Skeletal muscle tissue (tissue), 4 donors: ENCODE measurements around the gene XRCC6. TPM values are rescaled to one million over a fixed set of nuclear protein-coding genes. Genes with fewer than 3 reads are reported as not detected.
A peak's percentile ranks its signal among the peaks of the same experiment; 100 is the strongest.
"Not testable (repeated sequence)": the region's sequence is repeated elsewhere in the genome, so short reads cannot be mapped to it uniquely, and the experiment has no call there.

Experiments
- H3K27ac ChIP-seq: one replicate; pipeline ENCODE4 v1.7.0; 2013; ENCODE audit warnings: mild to moderate bottlenecking, low read depth, low read length, inconsistent platforms
- H3K27me3 ChIP-seq, 3 donors: one replicate each; pipeline ENCODE4 v1.7.0; 2013; ENCODE audit warnings: low read length in 3 of 3; ENCODE audit not compliant: control insufficient read depth in 3 of 3, insufficient read depth in 3 of 3
- H3K36me3 ChIP-seq, 3 donors: one replicate each; pipeline ENCODE4 v1.7.0; 2013; ENCODE audit warnings: low read length in 3 of 3; ENCODE audit not compliant: control insufficient read depth in 3 of 3, insufficient read depth in 3 of 3
- H3K4me1 ChIP-seq, 3 donors: one replicate each; pipeline ENCODE4 v1.7.0; 2013; ENCODE audit warnings: low read length in 3 of 3, mild to moderate bottlenecking in 3 of 3; ENCODE audit not compliant: control insufficient read depth in 3 of 3, insufficient read depth in 3 of 3
- H3K4me3 ChIP-seq, 3 donors: one replicate each; pipeline ENCODE4 v1.7.0; 2013; ENCODE audit warnings: low read length in 3 of 3
- H3K9ac ChIP-seq, 3 donors: one replicate each; pipeline ENCODE4 v1.7.0; 2013; ENCODE audit warnings: low read length in 3 of 3, mild to moderate bottlenecking in 3 of 3, moderate library complexity in 2 of 3, low read depth in 1 of 3
- H3K9me3 ChIP-seq, 3 donors: one replicate each; pipeline ENCODE4 v1.7.0; 2013; ENCODE audit warnings: low read length in 3 of 3; ENCODE audit not compliant: control insufficient read depth in 3 of 3
- total RNA-seq: library from RNA; depleted of rRNA; stranded (reverse); fragments of >200 nt; gene quantifications from one replicate; pipeline ENCODE4 v1.2.3, GENCODE V29; 2014
- donor health status: Osteomylitis.

Gene XRCC6
- total RNA-seq: 287 TPM

DNA sequence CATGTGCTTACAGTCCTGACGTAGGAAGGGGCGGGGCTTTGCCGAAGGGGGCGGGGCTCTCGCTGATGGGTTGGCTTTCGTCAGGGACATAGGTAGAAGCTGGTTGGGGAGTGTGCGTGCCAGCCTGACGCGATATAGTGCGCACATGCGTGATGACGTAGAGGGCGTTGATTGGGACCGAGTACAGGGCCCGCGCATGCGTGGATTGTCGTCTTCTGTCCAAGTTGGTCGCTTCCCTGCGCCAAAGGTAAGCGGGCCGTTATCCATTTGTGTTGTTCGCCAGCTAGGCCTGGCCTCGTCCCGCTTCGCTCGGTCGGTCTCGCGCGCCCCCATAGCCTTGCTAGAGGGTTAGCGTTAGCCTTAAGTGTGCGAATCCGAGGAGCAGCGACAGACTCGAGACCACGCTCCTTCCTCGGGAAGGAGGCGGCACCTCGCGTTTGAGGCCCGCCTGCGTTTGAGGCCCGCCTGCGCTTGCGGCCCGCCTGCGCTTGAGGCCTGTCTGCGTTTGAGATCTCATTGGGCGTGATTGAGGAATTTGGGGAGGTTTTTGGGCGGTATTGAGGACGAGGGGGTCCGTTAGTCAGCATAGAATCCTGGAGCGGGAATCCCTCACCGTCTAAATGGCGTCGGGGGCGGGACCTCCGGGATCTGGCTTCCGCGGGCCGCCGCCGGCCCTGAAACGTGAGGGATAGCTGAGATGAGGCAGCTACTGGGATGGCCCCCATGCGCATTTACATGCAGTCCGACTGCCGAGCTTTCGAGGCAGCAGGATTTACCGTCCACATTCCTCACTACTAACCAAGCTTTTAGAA lies at the start of gene XRCC6:
TSS of gene XRCC6 (plus strand) at position 197 of the 812 bp plus-strand sequence. CDS start 710 bp downstream, outside the sequence.
- H3K9me3 ChIP-seq: no peaks in the 10 kb centered on the region
- H3K4me1 ChIP-seq: peaks cover 18 to 29% (median 19%) of the 10 kb centered on the region in 3 donors
- peak within 1 kb of the TSS; percentile 92 to 100 (median 99) for H3K4me3 ChIP-seq
- H3K27me3 ChIP-seq: no peaks in the 10 kb centered on the region
- peak within 1 kb of the TSS; percentile 99 for H3K27ac ChIP-seq
- peaks cover 10 to 27% (median 15%) of the 10 kb centered on the region in 3 donors for H3K36me3 ChIP-seq
- H3K9ac ChIP-seq: peak within 1 kb of the TSS; percentile 96 to 99 (median 99)

DNA sequence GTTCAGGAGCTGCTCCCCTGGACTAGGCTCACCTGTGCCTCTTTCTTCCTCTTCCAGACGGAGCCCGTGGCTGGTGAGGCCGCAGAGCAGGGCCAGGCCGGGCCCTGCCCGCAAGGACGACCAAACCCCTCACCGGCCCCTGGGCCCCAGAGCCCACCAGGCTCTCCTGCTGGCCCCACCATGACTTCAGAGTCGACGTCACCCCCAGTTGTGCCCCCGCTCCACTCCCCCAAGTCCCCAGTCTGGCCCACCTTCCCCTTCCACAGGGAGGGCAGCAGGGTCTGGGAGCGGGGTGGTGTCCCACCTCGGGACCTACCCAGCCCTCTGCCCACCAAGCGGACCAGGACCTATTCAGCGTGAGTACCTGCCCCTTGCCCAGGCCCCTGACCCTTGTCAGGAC lies 49.3 kb upstream of the XRCC6 start:
- no peak overlapping the region for H3K9ac ChIP-seq
- H3K27me3 ChIP-seq: no peaks in the 10 kb centered on the region
- no peaks in the 10 kb centered on the region for H3K36me3 ChIP-seq
- no peaks in the 10 kb centered on the region for H3K9me3 ChIP-seq
- no peaks in the 10 kb centered on the region for H3K4me1 ChIP-seq
- no peak overlapping the region for H3K27ac ChIP-seq
- no peak overlapping the region for H3K4me3 ChIP-seq

DNA sequence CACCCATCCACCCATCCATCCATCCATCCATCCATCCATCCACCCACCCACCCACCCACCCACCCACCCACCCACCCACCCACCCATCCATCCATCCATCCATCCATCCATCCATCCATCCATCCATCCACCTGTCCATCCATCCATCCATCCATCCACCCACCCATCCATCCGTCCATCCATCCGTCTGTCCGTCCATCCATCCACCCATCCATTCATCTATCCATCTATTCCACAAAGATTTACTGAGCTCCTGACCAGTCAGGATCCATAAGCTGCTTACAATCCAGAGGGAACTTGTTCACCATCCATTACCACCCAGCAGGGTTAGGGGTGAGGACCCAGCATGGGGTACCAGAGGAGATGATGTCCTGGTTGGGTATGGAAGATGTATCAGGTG lies 48.8 kb upstream of the XRCC6 start:
- not testable (repeated sequence) for H3K36me3 ChIP-seq, H3K4me3 ChIP-seq, H3K27me3 ChIP-seq, H3K9me3 ChIP-seq, H3K4me1 ChIP-seq, H3K27ac ChIP-seq, H3K9ac ChIP-seq

DNA sequence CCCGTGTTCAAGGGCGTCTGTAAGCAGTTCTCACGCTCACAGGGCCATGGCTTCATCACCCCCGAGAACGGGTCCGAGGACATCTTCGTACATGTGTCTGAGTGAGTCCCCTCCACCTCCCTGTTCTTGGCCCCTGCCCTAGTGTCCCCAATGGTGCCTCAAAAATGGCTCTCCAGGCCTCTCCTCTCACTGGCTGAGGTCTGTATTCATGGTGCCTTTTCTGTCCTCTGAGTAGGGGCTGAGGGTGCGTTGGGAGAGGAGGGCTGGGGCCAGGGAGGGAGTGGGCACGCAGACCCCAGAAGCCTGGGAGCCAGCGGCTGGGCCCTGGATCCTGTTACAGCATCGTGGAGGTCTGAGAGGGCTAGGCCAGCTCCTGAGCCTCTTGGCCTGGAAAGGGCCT lies 47.4 kb upstream of the XRCC6 start:
- Histone ChIP-seq H3K27ac (no peak overlapping the region), H3K36me3 (peaks cover 0 to 5% (median 4%) of the 10 kb centered on the region in 3 donors), H3K27me3 (no peaks in the 10 kb centered on the region), H3K4me3 (no peak overlapping the region), H3K9me3 (no peaks in the 10 kb centered on the region), H3K4me1 (no peaks in the 10 kb centered on the region), H3K9ac (no peak overlapping the region)

- Histone ChIP-seq H3K9ac (peak overlapping the region in 1 of 3 donors; percentile 40), H3K9me3 (no peaks in the 10 kb centered on the region), H3K27me3 (no peaks in the 10 kb centered on the region), H3K4me3 (no peak overlapping the region), H3K36me3 (peaks cover 0 to 8% (median 5%) of the 10 kb centered on the region in 3 donors), H3K27ac (no peak overlapping the region), H3K4me1 (no peaks in the 10 kb centered on the region)
Observed at GRCh38 chr22:41574847-41575381, 46.2 kb upstream of the XRCC6 start.

GRCh38 chr22:41575533-41575932 lies 45.6 kb upstream of the XRCC6 start:
- Histone ChIP-seq H3K9ac (no peak overlapping the region), H3K9me3 (no peaks in the 10 kb centered on the region), H3K36me3 (peaks cover 0 to 13% (median 7%) of the 10 kb centered on the region in 3 donors), H3K4me3 (no peak overlapping the region), H3K27me3 (no peaks in the 10 kb centered on the region), H3K4me1 (no peaks in the 10 kb centered on the region), H3K27ac (no peak overlapping the region)

DNA sequence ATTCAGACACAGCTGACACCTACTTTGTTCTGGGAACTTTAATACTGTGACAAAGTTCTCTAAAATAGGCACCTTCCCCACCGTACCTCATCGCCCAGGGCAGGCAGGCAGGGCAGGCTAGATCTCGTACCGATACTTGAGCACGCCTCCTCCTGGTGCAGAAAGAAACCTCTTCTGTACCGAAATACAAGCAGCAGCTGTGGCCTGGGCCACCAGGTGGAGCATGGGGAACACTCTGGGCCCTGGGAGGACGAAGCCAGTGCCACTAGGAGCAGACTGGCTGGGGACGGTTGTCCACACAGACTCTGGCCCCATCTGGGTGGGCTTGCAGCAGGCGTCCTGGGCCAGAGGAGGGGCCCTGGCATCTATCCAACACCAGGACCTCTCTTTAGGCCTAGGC lies 44.2 kb upstream of the XRCC6 start:
- Histone ChIP-seq H3K36me3 (peaks cover 0 to 15% (median 7%) of the 10 kb centered on the region in 3 donors), H3K9me3 (no peaks in the 10 kb centered on the region), H3K4me3 (no peak overlapping the region), H3K4me1 (no peaks in the 10 kb centered on the region), H3K27me3 (no peaks in the 10 kb centered on the region), H3K27ac (no peak overlapping the region), H3K9ac (no peak overlapping the region)

- no peaks in the 10 kb centered on the region for H3K9me3 ChIP-seq
- no peak overlapping the region for H3K9ac ChIP-seq
- no peak overlapping the region for H3K27ac ChIP-seq
- H3K36me3 ChIP-seq: peaks cover 6 to 23% (median 14%) of the 10 kb centered on the region in 3 donors
- H3K4me1 ChIP-seq: no peaks in the 10 kb centered on the region
- H3K27me3 ChIP-seq: no peaks in the 10 kb centered on the region
- no peak overlapping the region for H3K4me3 ChIP-seq
Observed at GRCh38 chr22:41578114-41578513, 43.0 kb upstream of the XRCC6 start.

GRCh38 chr22:41578818-41579217 lies 42.3 kb upstream of the XRCC6 start:
- no peak overlapping the region for H3K9ac ChIP-seq
- no peaks in the 10 kb centered on the region for H3K27me3 ChIP-seq
- no peaks in the 10 kb centered on the region for H3K9me3 ChIP-seq
- H3K4me1 ChIP-seq: no peaks in the 10 kb centered on the region
- H3K27ac ChIP-seq: no peak overlapping the region
- peaks cover 11 to 26% (median 14%) of the 10 kb centered on the region in 3 donors for H3K36me3 ChIP-seq
- H3K4me3 ChIP-seq: no peak overlapping the region

- Histone ChIP-seq H3K27ac (no peak overlapping the region), H3K36me3 (peaks cover 11 to 26% (median 17%) of the 10 kb centered on the region in 3 donors)
Observed at GRCh38 chr22:41579297-41579996, 41.6 kb upstream of the XRCC6 start.

More at GRCh38 chr22:41579297-41579996, 41.6 kb upstream of the XRCC6 start:
- no peaks in the 10 kb centered on the region for H3K9me3 ChIP-seq
- no peak overlapping the region for H3K4me3 ChIP-seq
- no peaks in the 10 kb centered on the region for H3K4me1 ChIP-seq
- H3K9ac ChIP-seq: no peak overlapping the region
- H3K27me3 ChIP-seq: no peaks in the 10 kb centered on the region
